H9 (cell line): Measurements from ENCODE around the gene PPP1R2B. TPM values are rescaled to one million over a fixed set of nuclear protein-coding genes. Genes with fewer than 3 reads are reported as not detected.

ENCODE experiments used
- DNase-seq: peaks from one replicate; pipeline ENCODE4 v3.0.0-alpha.2; 2017
- H2AFZ ChIP-seq: one replicate; pipeline ENCODE4 v1.6.1; 2013; ENCODE audit warnings: mild to moderate bottlenecking, low read length, control low read depth, moderate library complexity
- H2AK5ac ChIP-seq: 2 replicates; pipeline ENCODE4 v1.6.1; 2013; ENCODE audit warnings: low read length, control low read depth, mixed read lengths; ENCODE audit not compliant: insufficient read length
- H2BK120ac ChIP-seq: one replicate; pipeline ENCODE4 v1.6.1; 2013; ENCODE audit warnings: low read depth, mild to moderate bottlenecking, low read length, control low read depth, inconsistent platforms; ENCODE audit not compliant: poor library complexity, severe bottlenecking
- H2BK12ac ChIP-seq: 2 replicates; pipeline ENCODE4 v1.6.1; 2013; ENCODE audit warnings: low read length, control low read depth, mixed read lengths, low read depth; ENCODE audit not compliant: insufficient read length
- H2BK15ac ChIP-seq: 2 replicates; pipeline ENCODE4 v1.6.1; 2013; ENCODE audit warnings: low read depth, low read length, control low read depth
- H2BK20ac ChIP-seq: one replicate; pipeline ENCODE4 v1.6.1; 2013; ENCODE audit warnings: low read depth, mild to moderate bottlenecking, low read length, control low read depth, inconsistent platforms; ENCODE audit not compliant: poor library complexity, severe bottlenecking
- H2BK5ac ChIP-seq: 2 replicates; pipeline ENCODE4 v1.6.1; 2013; ENCODE audit warnings: low read length, control low read depth, mixed read lengths; ENCODE audit not compliant: insufficient read length
- H3K14ac ChIP-seq: 2 replicates; pipeline ENCODE4 v1.6.1; 2013; ENCODE audit warnings: low read length, control low read depth; ENCODE audit not compliant: insufficient read depth
- H3K18ac ChIP-seq: 2 replicates; pipeline ENCODE4 v1.6.1; 2013; ENCODE audit warnings: low read depth, mild to moderate bottlenecking, mixed read lengths, low read length, control low read depth; ENCODE audit not compliant: insufficient read length
- H3K23ac ChIP-seq: 2 replicates; pipeline ENCODE4 v1.6.1; 2013; ENCODE audit warnings: low read length, control low read depth, mixed read lengths, low read depth; ENCODE audit not compliant: insufficient read length
- H3K23me2 ChIP-seq: 2 replicates; pipeline ENCODE4 v1.6.1; 2013; ENCODE audit warnings: low read depth, mild to moderate bottlenecking, mixed read lengths, low read length, control low read depth; ENCODE audit not compliant: insufficient read length, poor library complexity, severe bottlenecking
- H3K27ac ChIP-seq: 2 replicates; pipeline ENCODE4 v1.5.1; 2013; ENCODE audit warnings: low read length, control low read depth, mixed read lengths, low read depth; ENCODE audit not compliant: insufficient read length
- H3K27me3 ChIP-seq: 2 replicates; pipeline ENCODE4 v1.6.1; 2013; ENCODE audit warnings: low read length, control low read depth, inconsistent platforms; ENCODE audit not compliant: insufficient read depth
- H3K4ac ChIP-seq: 2 replicates; pipeline ENCODE4 v1.6.1; 2013; ENCODE audit warnings: low read depth, mild to moderate bottlenecking, control low read depth, inconsistent platforms, low read length, moderate library complexity
- H3K4me1 ChIP-seq: 2 replicates; pipeline ENCODE4 v1.6.1; 2013; ENCODE audit warnings: low read length, control low read depth, inconsistent platforms; ENCODE audit not compliant: insufficient read depth
- H3K4me2 ChIP-seq: 2 replicates; pipeline ENCODE4 v1.6.1; 2013; ENCODE audit warnings: low read length, control low read depth, mixed read lengths; ENCODE audit not compliant: insufficient read length, insufficient read depth
- H3K56ac ChIP-seq: 2 replicates; pipeline ENCODE4 v1.6.1; 2013; ENCODE audit warnings: low read depth, mild to moderate bottlenecking, mixed read lengths, low read length, control low read depth; ENCODE audit not compliant: insufficient read length
- H3K79me1 ChIP-seq: 2 replicates; pipeline ENCODE4 v1.6.1; 2013; ENCODE audit warnings: low read depth, mild to moderate bottlenecking, moderate library complexity, low read length, control low read depth, inconsistent platforms; ENCODE audit not compliant: insufficient read depth, poor library complexity, severe bottlenecking
- H3K79me2 ChIP-seq: 2 replicates; pipeline ENCODE4 v1.6.1; 2013; ENCODE audit warnings: low read length, control low read depth, inconsistent platforms; ENCODE audit not compliant: insufficient read depth
- H3K9ac ChIP-seq: 2 replicates; pipeline ENCODE4 v1.6.1; 2013; ENCODE audit warnings: low read length, control low read depth, mixed read lengths; ENCODE audit not compliant: insufficient read length; ENCODE audit errors: extremely low read depth
- H3K9me3 ChIP-seq: one replicate; pipeline ENCODE4 v1.6.1; 2013; ENCODE audit warnings: low read depth, low read length, inconsistent platforms; ENCODE audit not compliant: control insufficient read depth
- H3T11ph ChIP-seq: one replicate; pipeline ENCODE4 v1.6.1; 2013; ENCODE audit warnings: mild to moderate bottlenecking, low read length, control low read depth, inconsistent platforms
- H4K20me1 ChIP-seq: one replicate; pipeline ENCODE4 v1.6.1; 2013; ENCODE audit not compliant: control insufficient read depth, insufficient read length, insufficient read depth
- H4K5ac ChIP-seq: 2 replicates; pipeline ENCODE4 v1.6.1; 2013; ENCODE audit warnings: low read depth, mild to moderate bottlenecking, mixed read lengths, low read length, control low read depth; ENCODE audit not compliant: insufficient read length
- H4K8ac ChIP-seq: replicated peaks from 2 replicates; pipeline ENCODE4 v1.6.1; 2013; ENCODE audit warnings: low read length, control low read depth, mixed read lengths, low read depth; ENCODE audit not compliant: insufficient read length
- H4K91ac ChIP-seq: 2 replicates; pipeline ENCODE4 v1.6.1; 2013; ENCODE audit warnings: low read depth, mild to moderate bottlenecking, moderate library complexity, mixed read lengths, low read length, control low read depth; ENCODE audit not compliant: insufficient read length
- H3K27ac Mint-ChIP-seq, 3 experiments: 2 replicates in 2 of 3; 3 replicates in 1 of 3; pipeline ENCODE4 v1.8.0; 2020 to 2021; ENCODE audit warnings: mixed read lengths in 3 of 3, mild to moderate bottlenecking in 1 of 3, moderate library complexity in 1 of 3
- H3K27me3 Mint-ChIP-seq: 2 replicates; pipeline ENCODE4 v1.8.0; 2021; ENCODE audit warnings: low read depth, mild to moderate bottlenecking, moderate library complexity, mixed read lengths
- H3K36me3 Mint-ChIP-seq, 3 experiments: 2 replicates in 2 of 3; 3 replicates in 1 of 3; pipeline ENCODE4 v1.8.0; 2020 to 2021; ENCODE audit warnings: low read depth in 3 of 3, mixed read lengths in 3 of 3; ENCODE audit not compliant: insufficient read depth in 1 of 3
- H3K4me1 Mint-ChIP-seq, 2 experiments: 2 replicates each; pipeline ENCODE4 v1.8.0; 2020; ENCODE audit warnings: mixed read lengths in 2 of 2
- H3K4me3 Mint-ChIP-seq, 2 experiments: 2 replicates in 1 of 2; 3 replicates in 1 of 2; pipeline ENCODE4 v1.8.0; 2020 to 2021; ENCODE audit warnings: mild to moderate bottlenecking in 2 of 2, mixed read lengths in 2 of 2, moderate library complexity in 1 of 2
- H3K9me3 Mint-ChIP-seq, 2 experiments: 2 replicates in 1 of 2; 3 replicates in 1 of 2; pipeline ENCODE4 v1.8.0; 2020; ENCODE audit warnings: mild to moderate bottlenecking in 2 of 2, mixed read lengths in 2 of 2, moderate library complexity in 1 of 2
- WGBS: extraction: QIAGEN DNeasy Blood & Tissue Kit; methylation state at CpG from one replicate; pipeline ENCODE4 v1.1.7; 2013; ENCODE audit warnings: missing lambda C conversion rate, low lambda C conversion rate, mixed read lengths; ENCODE audit not compliant: insufficient read length; ENCODE audit errors: extremely low coverage; 5-methylcytosine and 5-hydroxymethylcytosine counted together
- total RNA-seq: library from RNA; stranded (reverse); gene quantifications from 2 replicates; pipeline ENCODE4 v1.2.1, GENCODE V29; 2021
- TF ChIP-seq, protein P1 (sequence below): fragments of 200-600 bp; sonication (generic); conservative IDR thresholded peaks from 3 replicates; pipeline ENCODE4 v1.8.0; 2021; ENCODE audit warnings: antibody characterized with exemption, mild to moderate bottlenecking

PPP1R2B gene
- total RNA-seq, 1 experiment from 2014 or later: not detected

DNA sequence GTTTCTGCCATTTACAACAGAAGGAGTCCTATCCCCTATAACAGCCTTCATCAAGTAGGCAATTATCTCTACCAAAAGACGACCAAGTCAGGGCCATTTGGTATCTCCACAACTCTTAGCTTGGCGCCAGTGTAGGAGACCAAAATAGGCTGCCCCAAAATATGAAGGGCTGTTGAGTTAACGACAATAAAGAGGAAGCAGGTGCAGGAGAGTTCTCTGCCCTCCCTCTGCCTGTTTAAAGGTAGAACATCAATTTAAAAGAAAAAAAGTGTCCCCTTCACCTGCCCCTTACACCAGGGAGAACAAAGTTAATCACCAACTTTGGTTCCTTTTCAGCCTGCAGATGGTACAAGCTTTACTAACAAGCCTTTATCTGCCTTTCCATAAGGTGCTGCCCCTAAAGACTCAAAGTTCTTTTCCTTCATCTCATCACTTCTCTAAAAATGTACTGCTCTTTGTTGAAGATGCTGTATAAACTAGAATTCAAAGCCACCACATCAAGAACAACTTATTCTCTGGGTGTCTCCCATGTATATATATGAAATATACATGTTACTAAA, 33.3 kb downstream of the PPP1R2B start:
- Histone ChIP-seq H4K91ac (no peak overlapping the region), H4K8ac (no peak overlapping the region), H3K4ac (no peak overlapping the region), H4K5ac (no peak overlapping the region), H3T11ph (no peak overlapping the region), H3K79me1 (no peaks in the 10 kb centered on the region), H4K20me1 (no peaks in the 10 kb centered on the region), H3K23ac (no peak overlapping the region), H3K27ac (no peak overlapping the region), H3K14ac (no peak overlapping the region), H2AK5ac (no peak overlapping the region), H3K23me2 (no peaks in the 10 kb centered on the region), H2AFZ (no peak overlapping the region), H2BK12ac (no peak overlapping the region), H3K56ac (no peak overlapping the region), H2BK5ac (no peak overlapping the region), H2BK15ac (no peak overlapping the region), H3K4me1 (no peaks in the 10 kb centered on the region), H2BK20ac (no peak overlapping the region), H3K4me2 (no peak overlapping the region), H3K79me2 (no peaks in the 10 kb centered on the region), H3K18ac (no peak overlapping the region), H2BK120ac (no peak overlapping the region), H3K9ac (no peak overlapping the region), H3K27me3 (no peaks in the 10 kb centered on the region), H3K9me3 (no peaks in the 10 kb centered on the region)
- H3K9me3 Mint-ChIP-seq: no peaks in the 10 kb centered on the region
- no CpG with 5 or more reads among the region's 3 CpGs for WGBS
- peaks cover 0 to 5% of the 10 kb centered on the region in 2 experiments; a peak in 3 of 4 replicates for H3K4me1 Mint-ChIP-seq
- H3K36me3 Mint-ChIP-seq: no peaks in the 10 kb centered on the region
- H3K27me3 Mint-ChIP-seq: no peaks in the 10 kb centered on the region; the same call in 1 of the 2 replicates
- H3K4me3 Mint-ChIP-seq: no peak overlapping the region
- H3K27ac Mint-ChIP-seq: no peak overlapping the region
- TF ChIP-seq, protein P1, sequence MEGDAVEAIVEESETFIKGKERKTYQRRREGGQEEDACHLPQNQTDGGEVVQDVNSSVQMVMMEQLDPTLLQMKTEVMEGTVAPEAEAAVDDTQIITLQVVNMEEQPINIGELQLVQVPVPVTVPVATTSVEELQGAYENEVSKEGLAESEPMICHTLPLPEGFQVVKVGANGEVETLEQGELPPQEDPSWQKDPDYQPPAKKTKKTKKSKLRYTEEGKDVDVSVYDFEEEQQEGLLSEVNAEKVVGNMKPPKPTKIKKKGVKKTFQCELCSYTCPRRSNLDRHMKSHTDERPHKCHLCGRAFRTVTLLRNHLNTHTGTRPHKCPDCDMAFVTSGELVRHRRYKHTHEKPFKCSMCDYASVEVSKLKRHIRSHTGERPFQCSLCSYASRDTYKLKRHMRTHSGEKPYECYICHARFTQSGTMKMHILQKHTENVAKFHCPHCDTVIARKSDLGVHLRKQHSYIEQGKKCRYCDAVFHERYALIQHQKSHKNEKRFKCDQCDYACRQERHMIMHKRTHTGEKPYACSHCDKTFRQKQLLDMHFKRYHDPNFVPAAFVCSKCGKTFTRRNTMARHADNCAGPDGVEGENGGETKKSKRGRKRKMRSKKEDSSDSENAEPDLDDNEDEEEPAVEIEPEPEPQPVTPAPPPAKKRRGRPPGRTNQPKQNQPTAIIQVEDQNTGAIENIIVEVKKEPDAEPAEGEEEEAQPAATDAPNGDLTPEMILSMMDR: no peak
- DNase-seq: no peak
